ENCODE results near the gene PBXIP1.

PBXIP1 gene

GRCh38 chr1:154955718-154956543 is at the start of gene PBXIP1:
PBXIP1 (minus strand) TSS chr1:154956099; CDS start chr1:154953721, 2,378 bp downstream.
- no peak for TF ChIP-seq CTCF (IDR thresholded peaks at IDR 0.05; ENCODE audit: insufficient read depth, low read length, poor library complexity, severe bottlenecking)

GRCh38 chr1:155005076-155006011 is 49.4 kb upstream of the PBXIP1 start:
- no peaks in the 10 kb centered on the region; the same call in 1 of the 2 replicates for H3K36me3 ChIP-seq (ENCODE audit: control insufficient read depth, insufficient read depth, low read length)
- no peak for DNase-seq (ENCODE audit: extremely low read depth, insufficient read length)
- no peaks in the 10 kb centered on the region for H3K27me3 ChIP-seq (replicated peaks; ENCODE audit: control insufficient read depth, insufficient read depth, low read length)
- H3K4me3 ChIP-seq (replicated peaks; ENCODE audit: low read depth, low read length) = peak overlapping the region; percentile 96
- no peak for TF ChIP-seq CTCF (IDR thresholded peaks at IDR 0.05; ENCODE audit: insufficient read depth, low read length, poor library complexity, severe bottlenecking)

More at GRCh38 chr1:154955718-154956543, at the start of gene PBXIP1:
- Histone ChIP-seq H3K4me3 (replicated peaks; ENCODE audit: low read depth, low read length) (peak within 1 kb of the TSS; percentile 71), H3K36me3 (ENCODE audit: control insufficient read depth, insufficient read depth, low read length) (peaks cover 17% of the 10 kb centered on the region), H3K27me3 (replicated peaks; ENCODE audit: control insufficient read depth, insufficient read depth, low read length) (no peaks in the 10 kb centered on the region)
- peak; percentile 64 for DNase-seq (ENCODE audit: extremely low read depth, insufficient read length)

- peak overlapping the region; percentile 96 for H3K4me3 ChIP-seq (replicated peaks; ENCODE audit: low read depth, low read length)
- DNase-seq (ENCODE audit: extremely low read depth, insufficient read length) = no peak
- H3K36me3 ChIP-seq (ENCODE audit: control insufficient read depth, insufficient read depth, low read length) = no peaks in the 10 kb centered on the region; the same call in 1 of the 2 replicates
- H3K27me3 ChIP-seq (replicated peaks; ENCODE audit: control insufficient read depth, insufficient read depth, low read length) = no peaks in the 10 kb centered on the region
- no peak for TF ChIP-seq CTCF (IDR thresholded peaks at IDR 0.05; ENCODE audit: insufficient read depth, low read length, poor library complexity, severe bottlenecking)
Measured at GRCh38 chr1:155004352-155005075, 48.6 kb upstream of the PBXIP1 start.

GRCh38 chr1:155003766-155004351 is 48.0 kb upstream of the PBXIP1 start:
- no peaks in the 10 kb centered on the region; the same call in 1 of the 2 replicates for H3K36me3 ChIP-seq (ENCODE audit: control insufficient read depth, insufficient read depth, low read length)
- peak; percentile 55 for DNase-seq (ENCODE audit: extremely low read depth, insufficient read length)
- peak overlapping the region; percentile 96 for H3K4me3 ChIP-seq (replicated peaks; ENCODE audit: low read depth, low read length)
- no peak for TF ChIP-seq CTCF (IDR thresholded peaks at IDR 0.05; ENCODE audit: insufficient read depth, low read length, poor library complexity, severe bottlenecking)
- H3K27me3 ChIP-seq (replicated peaks; ENCODE audit: control insufficient read depth, insufficient read depth, low read length) = no peaks in the 10 kb centered on the region

GRCh38 chr1:155003227-155003765 is 47.4 kb upstream of the PBXIP1 start:
- Histone ChIP-seq H3K36me3 (ENCODE audit: control insufficient read depth, insufficient read depth, low read length) (no peaks in the 10 kb centered on the region; the same call in 1 of the 2 replicates), H3K4me3 (replicated peaks; ENCODE audit: low read depth, low read length) (peak overlapping the region; percentile 96), H3K27me3 (replicated peaks; ENCODE audit: control insufficient read depth, insufficient read depth, low read length) (no peaks in the 10 kb centered on the region)
- no peak for TF ChIP-seq CTCF (IDR thresholded peaks at IDR 0.05; ENCODE audit: insufficient read depth, low read length, poor library complexity, severe bottlenecking)
- DNase-seq (ENCODE audit: extremely low read depth, insufficient read length) = peak; percentile 40
